ENCODE measurements around the gene REEP3. TPM values are rescaled to one million over a fixed set of nuclear protein-coding genes. Genes with fewer than 3 reads are reported as not detected.

The REEP3 gene
- total RNA-seq, 1 donor from 2014 or later, result 9.7 TPM

- peak; percentile 72 for DNase-seq
- Mint-ChIP-seq H3K4me3 (peak overlapping the region; percentile 86), H3K4me1 (peaks cover 47% of the 10 kb centered on the region), H3K27me3 (no peaks in the 10 kb centered on the region), H3K9me3 (no peaks in the 10 kb centered on the region), H3K36me3 (ENCODE audit: low read depth) (no peaks in the 10 kb centered on the region), H3K27ac (peak overlapping the region; percentile 72)
- ChIA-PET POLR2A (interaction anchor here (0.5 to 2.5 kb wide), 9 partner anchors 12 to 256 kb away, joined by 3 to 15 read pairs (median 4); partner anchors contain the start of gene JMJD1C), CTCF (interaction anchor here (0.5 to 2.9 kb wide), 3 partner anchors 18 to 259 kb away, joined by 3 to 11 read pairs (median 3); no protein-coding TSS in a partner anchor)
- peak; percentile 70 for ATAC-seq (ENCODE audit: low read depth)
- intact Hi-C loops (cut with micrococcal nuclease), result loop anchor here (1.0 to 10.0 kb wide), 9 partner anchors 15 to 707 kb away; partner anchors contain the start of genes EGR2 and NRBF2
- no peak for TF ChIP-seq CTCF (IDR thresholded peaks at IDR 0.05)
Measured at GRCh38 chr10:63521416-63522276, 445 bp downstream of the REEP3 start.

GRCh38 chr10:63522277-63522687 is 1.1 kb downstream of the REEP3 start:
- DNase-seq (no peak), ATAC-seq (ENCODE audit: low read depth) (no peak)
- ChIA-PET POLR2A (interaction anchor here (0.5 to 2.5 kb wide), 9 partner anchors 18 to 639 kb away, joined by 3 to 15 read pairs (median 4); partner anchors contain the start of gene JMJD1C), CTCF (interaction anchor here (2.9 kb wide), 1 partner anchor 106 kb away, joined by 11 read pairs; no protein-coding TSS in a partner anchor)
- no peaks in the 10 kb centered on the region for H3K36me3 Mint-ChIP-seq (ENCODE audit: low read depth)
- peak overlapping the region; percentile 59 for H3K27ac Mint-ChIP-seq
- peaks cover 40% of the 10 kb centered on the region for H3K4me1 Mint-ChIP-seq
- H3K4me3 Mint-ChIP-seq, result peak overlapping the region; percentile 86
- H3K9me3 Mint-ChIP-seq, result no peaks in the 10 kb centered on the region
- intact Hi-C loops (cut with micrococcal nuclease), result loop anchor here (5.0 to 10.0 kb wide), 4 partner anchors 85 to 707 kb away; partner anchors contain the start of gene EGR2
- no peaks in the 10 kb centered on the region for H3K27me3 Mint-ChIP-seq
- no peak for TF ChIP-seq CTCF (IDR thresholded peaks at IDR 0.05)

- Mint-ChIP-seq H3K36me3 (ENCODE audit: low read depth) (peaks cover under 1% of the 10 kb centered on the region), H3K27me3 (no peaks in the 10 kb centered on the region), H3K9me3 (no peaks in the 10 kb centered on the region), H3K4me1 (peaks cover 41% of the 10 kb centered on the region), H3K27ac (no peak overlapping the region), H3K4me3 (no peak overlapping the region)
- TF ChIP-seq CTCF (IDR thresholded peaks at IDR 0.05), result no peak
- POLR2A ChIA-PET, result interaction anchor here (0.5 to 2.5 kb wide), 4 partner anchors 17 to 640 kb away, joined by 3 to 15 read pairs (median 8); no protein-coding TSS in a partner anchor
- ATAC-seq (ENCODE audit: low read depth) (no peak), DNase-seq (no peak)
- CTCF ChIA-PET, result interaction anchor here (0.7 to 2.9 kb wide), 2 partner anchors 105 to 108 kb away, joined by 3 to 11 read pairs; no protein-coding TSS in a partner anchor
- intact Hi-C loops (cut with micrococcal nuclease), result loop anchor here (5.0 to 10.0 kb wide), 4 partner anchors 84 to 708 kb away; partner anchors contain the start of gene EGR2
Measured at GRCh38 chr10:63522995-63523394, 1.8 kb downstream of the REEP3 start.

GRCh38 chr10:63525021-63525420 is 3.8 kb downstream of the REEP3 start:
- no peak for TF ChIP-seq CTCF (IDR thresholded peaks at IDR 0.05)
- no peak for DNase-seq
- Mint-ChIP-seq H3K4me3 (no peak overlapping the region), H3K27me3 (no peaks in the 10 kb centered on the region), H3K36me3 (ENCODE audit: low read depth) (peaks cover 9% of the 10 kb centered on the region), H3K9me3 (no peaks in the 10 kb centered on the region), H3K4me1 (peaks cover 29% of the 10 kb centered on the region), H3K27ac (no peak overlapping the region)
- no peak for ATAC-seq (ENCODE audit: low read depth)
- ChIA-PET POLR2A (no interaction called here), CTCF (no interaction called here)
- intact Hi-C loops (cut with micrococcal nuclease), result loop anchor here (10.0 kb wide), 1 partner anchor 710 kb away; the partner anchor contains the start of gene EGR2

GRCh38 chr10:63527401-63527800 is 6.2 kb downstream of the REEP3 start:
- ATAC-seq (ENCODE audit: low read depth), result no peak
- Mint-ChIP-seq H3K4me3 (no peak overlapping the region), H3K4me1 (peaks cover 18% of the 10 kb centered on the region), H3K36me3 (ENCODE audit: low read depth) (peaks cover 9% of the 10 kb centered on the region), H3K27me3 (no peaks in the 10 kb centered on the region), H3K27ac (no peak overlapping the region), H3K9me3 (no peaks in the 10 kb centered on the region)
- intact Hi-C loops (cut with micrococcal nuclease), result loop anchor here (10.0 kb wide), 1 partner anchor 713 kb away; the partner anchor contains the start of gene EGR2
- no peak for DNase-seq
- ChIA-PET CTCF (no interaction called here), POLR2A (no interaction called here)
- TF ChIP-seq CTCF (IDR thresholded peaks at IDR 0.05), result no peak

Data from activated B cell treated with CpG ODN at 0.5 μM for 24 hours (primary cell).